Stimulated activated CD4-positive, alpha-beta T cell treated with anti-CD3 and anti-CD28 coated beads, Interleukin-4, amount 100 ng/mL, for 4 hours (primary cell): Measurements from ENCODE around the gene RTCB.

Experiments
- DNase-seq, 2 experiments: peaks; one replicate each; pipeline ENCODE4 v3.0.0-alpha.2; 2020

Gene RTCB

GRCh38 chr22:32411829-32412592, at the start of gene RTCB:
Gene RTCB (minus strand): TSS chr22:32412247. CDS start chr22:32412156, 91 bp downstream.
- DNase-seq: peak; percentile 91 to 94

GRCh38 chr22:32457031-32457430, 45.0 kb upstream of the RTCB start:
- no peak for DNase-seq

GRCh38 chr22:32448980-32449379, 36.9 kb upstream of the RTCB start:
- DNase-seq: no peak

- DNase-seq: no peak
Observed at GRCh38 chr22:32446321-32446720, 34.3 kb upstream of the RTCB start.

- no peak for DNase-seq
Observed at GRCh38 chr22:32444068-32444467, 32.0 kb upstream of the RTCB start.

GRCh38 chr22:32430352-32430751, 18.3 kb upstream of the RTCB start:
- DNase-seq: no peak

GRCh38 chr22:32426881-32427280, 14.8 kb upstream of the RTCB start:
- DNase-seq: no peak

GRCh38 chr22:32423664-32424063, 11.6 kb upstream of the RTCB start:
- no peak for DNase-seq

- DNase-seq: no peak
Observed at GRCh38 chr22:32422062-32422461, 10.0 kb upstream of the RTCB start.

GRCh38 chr22:32421484-32421883, 9.4 kb upstream of the RTCB start:
- DNase-seq: no peak

GRCh38 chr22:32417906-32418305, 5.9 kb upstream of the RTCB start:
- DNase-seq: no peak

- DNase-seq: no peak
Observed at GRCh38 chr22:32416556-32417085, 4.6 kb upstream of the RTCB start.

- no peak for DNase-seq
Observed at GRCh38 chr22:32414191-32414590, 2.1 kb upstream of the RTCB start.

GRCh38 chr22:32413719-32414118, 1.7 kb upstream of the RTCB start:
- DNase-seq: no peak

- DNase-seq: peak in 1 of 2 experiments; percentile 32
Observed at GRCh38 chr22:32411402-32411801, 645 bp downstream of the RTCB start.

- no peak for DNase-seq
Observed at GRCh38 chr22:32410459-32410858, 1.6 kb downstream of the RTCB start.

GRCh38 chr22:32409977-32410376, 2.1 kb downstream of the RTCB start:
- no peak for DNase-seq

- no peak for DNase-seq
Observed at GRCh38 chr22:32407936-32408335, 4.1 kb downstream of the RTCB start.

- no peak for DNase-seq
Observed at GRCh38 chr22:32407312-32407711, 4.7 kb downstream of the RTCB start.

- no peak for DNase-seq
Observed at GRCh38 chr22:32404021-32404420, 8.0 kb downstream of the RTCB start.

GRCh38 chr22:32401486-32401885, 10.6 kb downstream of the RTCB start:
- DNase-seq: no peak

GRCh38 chr22:32396746-32397145, 15.3 kb downstream of the RTCB start:
- no peak for DNase-seq

- no peak for DNase-seq
Observed at GRCh38 chr22:32396255-32396654, 15.8 kb downstream of the RTCB start.

GRCh38 chr22:32395107-32395506, 16.9 kb downstream of the RTCB start:
- no peak for DNase-seq

- peak in 1 of 2 experiments; percentile 14 for DNase-seq
Observed at GRCh38 chr22:32389685-32390084, 22.4 kb downstream of the RTCB start.
